GM12872 (cell line): ENCODE data around the gene OR5K4.

Experiments
- TF ChIP-seq, protein P1 (sequence below): IDR thresholded peaks from 3 replicates; pipeline ENCODE4 v1.5.1; 2011; ENCODE audit warnings: low read depth, mild to moderate bottlenecking, low read length, moderate library complexity; ENCODE audit not compliant: insufficient read depth

The OR5K4 gene

DNA sequence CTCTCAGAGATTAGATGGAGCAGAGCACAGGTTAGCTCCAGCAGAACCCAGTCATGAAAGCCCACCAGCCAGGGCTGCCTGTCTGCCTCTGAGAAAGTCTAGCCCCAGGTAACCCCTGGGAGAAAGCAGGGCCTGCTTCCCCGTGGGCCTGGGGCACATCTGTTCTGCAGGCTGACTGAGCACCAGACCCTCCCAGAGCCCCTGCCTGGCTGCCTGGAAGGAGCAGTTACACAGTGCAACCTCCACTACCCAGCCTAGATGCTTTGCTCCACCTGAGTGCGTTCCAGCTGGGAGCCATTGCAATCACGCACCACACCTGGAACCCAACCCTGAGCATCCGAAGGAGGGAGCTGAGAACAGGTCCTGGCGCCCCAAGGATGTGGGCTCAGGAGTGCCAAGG, 24.7 kb upstream of the OR5K4 start:
- TF ChIP-seq, protein P1, sequence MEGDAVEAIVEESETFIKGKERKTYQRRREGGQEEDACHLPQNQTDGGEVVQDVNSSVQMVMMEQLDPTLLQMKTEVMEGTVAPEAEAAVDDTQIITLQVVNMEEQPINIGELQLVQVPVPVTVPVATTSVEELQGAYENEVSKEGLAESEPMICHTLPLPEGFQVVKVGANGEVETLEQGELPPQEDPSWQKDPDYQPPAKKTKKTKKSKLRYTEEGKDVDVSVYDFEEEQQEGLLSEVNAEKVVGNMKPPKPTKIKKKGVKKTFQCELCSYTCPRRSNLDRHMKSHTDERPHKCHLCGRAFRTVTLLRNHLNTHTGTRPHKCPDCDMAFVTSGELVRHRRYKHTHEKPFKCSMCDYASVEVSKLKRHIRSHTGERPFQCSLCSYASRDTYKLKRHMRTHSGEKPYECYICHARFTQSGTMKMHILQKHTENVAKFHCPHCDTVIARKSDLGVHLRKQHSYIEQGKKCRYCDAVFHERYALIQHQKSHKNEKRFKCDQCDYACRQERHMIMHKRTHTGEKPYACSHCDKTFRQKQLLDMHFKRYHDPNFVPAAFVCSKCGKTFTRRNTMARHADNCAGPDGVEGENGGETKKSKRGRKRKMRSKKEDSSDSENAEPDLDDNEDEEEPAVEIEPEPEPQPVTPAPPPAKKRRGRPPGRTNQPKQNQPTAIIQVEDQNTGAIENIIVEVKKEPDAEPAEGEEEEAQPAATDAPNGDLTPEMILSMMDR: no peak

DNA sequence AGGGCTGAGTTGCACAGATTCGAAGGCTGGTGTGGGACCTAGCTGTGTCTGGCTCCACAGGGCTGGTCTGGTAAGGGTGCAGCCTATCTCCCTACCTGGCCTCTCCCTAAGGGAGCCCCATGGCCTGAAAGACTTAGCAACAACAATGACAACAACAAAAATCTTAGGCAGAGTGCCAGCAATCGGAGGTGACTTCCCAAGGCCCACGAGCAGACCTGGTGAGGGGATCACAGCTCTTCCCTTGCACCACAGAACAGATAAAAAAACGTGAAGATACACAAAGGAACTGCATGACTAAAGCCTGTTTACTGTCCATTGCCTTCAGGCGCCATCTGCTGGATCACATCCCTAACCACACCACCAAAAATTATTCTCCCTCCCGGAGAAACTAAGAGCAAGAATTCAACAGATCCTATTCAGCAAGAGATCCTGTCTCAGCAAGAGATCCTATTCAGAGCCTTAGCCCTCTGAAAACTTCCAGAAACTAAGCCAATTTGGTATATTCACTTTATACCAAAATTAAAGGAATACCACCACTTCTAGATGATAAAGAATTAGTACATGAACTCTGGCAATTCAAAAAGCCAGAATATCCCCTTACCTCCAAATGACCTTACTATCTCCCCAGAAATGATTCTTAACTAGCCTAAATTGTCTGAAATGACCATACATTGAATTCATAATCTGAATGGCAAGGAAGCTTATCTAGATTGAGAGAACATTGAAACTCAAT, 24.1 kb upstream of the OR5K4 start:
- TF ChIP-seq, protein P1: peak; percentile 86

DNA sequence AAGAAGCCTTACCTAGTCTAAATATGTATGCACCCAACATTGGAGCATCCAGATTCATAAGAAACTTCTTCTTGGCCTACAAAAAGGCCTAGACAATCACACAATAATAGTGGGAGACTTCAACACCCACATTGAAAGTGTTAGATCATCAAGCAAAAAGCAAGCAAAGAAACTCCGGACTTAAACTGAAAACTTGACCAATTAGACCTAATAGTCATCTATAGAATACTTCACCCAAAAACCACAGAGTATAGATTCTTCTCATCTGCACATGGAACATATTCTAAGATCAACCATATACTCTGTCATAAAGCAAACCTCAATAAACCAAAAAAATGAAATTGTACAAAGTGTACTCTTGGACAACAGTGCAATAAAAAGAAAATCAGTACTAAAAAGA, 22.3 kb upstream of the OR5K4 start:
- TF ChIP-seq, protein P1: no peak

DNA sequence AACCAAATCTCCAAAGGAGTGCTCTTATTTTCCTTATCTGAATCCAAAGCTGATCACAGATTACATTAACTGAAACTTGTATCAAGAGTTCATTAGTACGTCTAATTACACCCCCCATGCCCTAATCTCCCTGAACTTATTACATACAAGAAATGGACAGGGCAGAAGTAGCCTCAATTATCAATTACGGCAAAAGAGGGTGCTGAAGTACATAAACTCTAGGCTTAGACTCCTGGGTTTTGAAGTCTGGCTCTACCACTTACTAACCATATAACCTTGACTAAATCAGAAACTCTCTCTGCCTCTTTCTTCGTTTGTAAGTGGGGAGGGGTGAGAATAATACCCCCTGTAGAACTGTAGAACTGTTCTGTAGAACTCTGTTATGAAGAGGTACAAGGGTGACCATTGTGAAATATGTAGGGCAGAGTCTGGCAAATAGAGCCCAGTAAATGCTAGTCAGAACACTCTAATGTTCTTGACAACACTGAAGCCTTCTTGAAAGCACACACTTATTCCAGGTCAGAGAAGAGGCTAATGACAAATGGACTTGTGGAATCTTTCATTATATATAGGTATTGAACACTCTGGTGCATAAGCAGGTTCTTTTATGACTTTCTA, 19.6 kb upstream of the OR5K4 start:
- TF ChIP-seq, protein P1: no peak

DNA sequence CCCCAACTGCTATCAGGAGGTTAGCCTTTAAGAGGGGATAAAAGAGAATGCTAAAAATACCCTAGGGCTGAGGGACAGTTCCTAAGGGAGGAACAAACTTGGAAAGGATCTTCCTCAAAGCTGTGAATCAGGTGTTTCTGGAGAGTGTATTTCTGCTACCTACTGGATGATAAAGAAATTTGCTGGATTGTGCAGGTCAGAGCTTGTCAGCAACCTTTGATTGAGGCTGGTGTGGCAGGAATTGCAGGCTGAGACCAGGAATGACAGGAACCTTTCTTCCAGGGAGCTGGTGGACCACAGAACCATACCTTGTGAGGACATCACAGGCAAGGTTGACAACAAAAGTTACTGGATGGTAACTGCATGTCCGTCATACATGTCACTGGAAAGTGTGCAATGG, 14.6 kb upstream of the OR5K4 start:
- TF ChIP-seq, protein P1: no peak

DNA sequence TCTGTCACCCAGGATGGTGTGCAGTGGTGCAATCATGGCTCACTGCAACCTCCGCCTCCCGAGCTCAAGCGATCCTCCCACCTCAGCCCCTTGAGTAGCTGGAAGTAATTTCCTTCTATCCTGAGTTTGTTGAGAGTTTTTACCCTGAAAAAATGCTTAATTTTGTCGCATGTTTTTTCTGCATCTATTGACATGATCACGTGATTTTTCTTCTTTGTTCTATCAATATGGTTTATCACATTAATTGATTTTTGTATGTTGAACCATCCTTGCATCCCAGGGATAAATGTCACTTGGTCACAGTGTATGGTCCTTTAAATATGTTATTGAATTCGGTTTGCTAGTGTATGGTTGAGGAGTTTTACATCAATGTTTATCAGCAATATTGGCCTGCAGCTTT, 11.9 kb upstream of the OR5K4 start:
- TF ChIP-seq, protein P1: no peak

DNA sequence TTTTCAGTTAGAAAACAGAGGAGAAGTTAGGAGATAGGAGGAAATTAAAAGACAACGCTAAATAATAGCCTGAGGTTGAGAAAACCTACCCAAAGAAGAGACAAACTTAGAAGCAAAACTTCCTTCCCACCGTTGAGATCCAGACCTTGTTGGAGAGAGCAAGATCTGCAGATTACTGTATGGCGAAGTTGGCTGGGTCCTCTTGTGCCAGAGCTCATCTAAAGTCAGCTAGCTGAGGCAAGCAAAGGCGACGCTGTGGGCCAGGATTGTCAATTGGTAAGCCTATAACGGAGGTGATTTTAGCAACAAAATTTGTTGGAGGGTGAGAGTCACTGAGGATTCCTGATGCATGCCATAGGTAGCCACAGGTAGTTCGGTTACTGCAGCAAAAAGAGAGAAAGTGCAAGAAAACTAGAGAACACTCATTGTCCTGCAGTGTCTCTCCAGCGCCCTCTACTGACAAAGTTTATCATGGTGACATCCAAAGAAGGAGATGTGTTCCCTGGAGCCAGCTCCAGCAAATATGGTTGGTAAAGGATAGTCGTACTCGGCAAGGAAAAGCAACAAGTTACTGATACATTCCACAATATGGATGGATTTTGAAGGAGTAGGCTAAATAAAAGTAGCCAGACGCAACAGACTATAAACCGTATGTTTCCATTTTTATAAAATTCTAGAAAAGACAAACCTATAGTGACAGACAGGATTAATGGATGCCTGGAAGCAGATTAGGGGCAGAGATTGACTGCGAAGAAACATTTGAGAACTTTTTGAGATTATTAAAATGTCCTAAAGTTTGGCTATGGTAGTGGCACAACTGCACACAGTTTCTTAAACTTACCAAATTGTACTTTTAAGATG, 9.8 kb upstream of the OR5K4 start:
- TF ChIP-seq, protein P1: peak; percentile 92
